NCI-H2029 treated with DMSO at 0.1 percent for 48 hours (cell line): Measurements from ENCODE around the gene THAP10.

Experiments used
- DNase-seq: peaks from one replicate; lab custom pipeline; 2025; lab: John Stamatoyannopoulos, UW

THAP10 gene

DNA sequence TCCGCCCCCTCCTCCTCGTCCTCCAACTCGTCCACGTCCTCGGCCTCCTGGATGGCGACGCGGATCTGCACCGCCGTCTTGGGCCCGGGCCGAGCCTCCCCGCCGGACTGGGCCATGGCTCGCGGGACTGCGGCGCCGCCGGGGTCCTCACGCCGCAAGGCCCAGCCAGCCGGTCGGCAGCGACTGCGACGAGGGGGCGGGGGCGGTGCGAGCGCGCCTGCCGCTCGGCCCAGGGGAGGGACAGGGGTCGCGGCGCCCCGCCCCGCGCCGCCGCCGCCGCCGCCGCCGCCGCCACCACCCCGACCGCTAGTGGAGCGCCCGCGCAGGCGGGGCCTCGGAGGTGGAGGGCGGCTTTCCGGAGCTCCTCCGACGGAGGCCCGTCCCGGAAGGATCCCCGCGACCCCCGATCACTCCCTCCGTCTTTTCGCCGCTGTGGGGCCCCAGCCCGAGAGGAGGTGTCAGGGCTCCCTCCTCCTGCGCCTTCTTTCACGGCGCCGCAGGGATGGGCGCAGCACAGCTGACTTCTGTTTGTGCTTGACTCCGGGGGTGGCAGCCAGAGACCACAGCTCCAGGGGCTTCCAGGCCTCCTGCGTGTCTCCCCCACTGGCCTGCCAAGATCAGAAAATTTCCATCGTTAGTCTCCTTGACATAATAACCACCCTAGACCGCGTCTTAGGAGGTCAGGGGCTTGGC lies 38.1 kb downstream of the THAP10 start, which contains the start of gene LARP6:
LARP6 (minus strand) TSS at position 185 of the 693 bp plus-strand sequence; CDS start at position 116, 69 bp downstream.
- no peak for DNase-seq

DNA sequence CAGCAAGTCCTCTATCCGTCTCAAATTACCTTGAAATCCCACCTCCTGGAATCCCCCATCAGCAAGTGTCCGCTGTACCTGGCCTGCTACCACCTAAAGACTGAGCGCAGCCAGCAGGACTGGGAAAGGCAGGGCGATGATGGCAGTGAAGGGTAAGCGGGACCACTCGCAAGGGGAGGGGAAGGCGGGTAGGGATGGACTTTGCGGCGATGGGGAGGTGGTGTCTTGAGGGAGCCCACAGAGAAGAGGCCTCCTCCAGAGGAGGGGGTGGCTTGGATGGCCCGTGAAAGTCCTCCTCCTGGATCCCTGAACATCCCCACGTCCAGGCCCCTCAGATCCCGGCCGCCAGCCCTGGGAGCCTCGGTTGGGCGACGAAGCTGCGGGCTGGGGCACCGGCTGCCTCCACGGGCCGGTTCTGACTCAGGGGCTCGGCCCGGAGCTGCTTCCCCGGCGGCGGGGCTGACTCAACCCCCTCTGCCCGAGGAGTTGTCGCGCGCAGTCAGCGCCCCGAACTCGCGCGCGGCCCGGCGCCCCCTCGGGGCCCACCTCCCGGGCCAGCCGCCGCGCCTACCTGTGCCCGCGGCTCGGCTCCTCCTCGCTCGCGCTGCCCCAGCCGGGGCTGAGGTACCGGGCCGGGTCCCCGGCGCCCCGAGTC lies 38.8 kb downstream of the THAP10 start:
- no peak for DNase-seq

DNA sequence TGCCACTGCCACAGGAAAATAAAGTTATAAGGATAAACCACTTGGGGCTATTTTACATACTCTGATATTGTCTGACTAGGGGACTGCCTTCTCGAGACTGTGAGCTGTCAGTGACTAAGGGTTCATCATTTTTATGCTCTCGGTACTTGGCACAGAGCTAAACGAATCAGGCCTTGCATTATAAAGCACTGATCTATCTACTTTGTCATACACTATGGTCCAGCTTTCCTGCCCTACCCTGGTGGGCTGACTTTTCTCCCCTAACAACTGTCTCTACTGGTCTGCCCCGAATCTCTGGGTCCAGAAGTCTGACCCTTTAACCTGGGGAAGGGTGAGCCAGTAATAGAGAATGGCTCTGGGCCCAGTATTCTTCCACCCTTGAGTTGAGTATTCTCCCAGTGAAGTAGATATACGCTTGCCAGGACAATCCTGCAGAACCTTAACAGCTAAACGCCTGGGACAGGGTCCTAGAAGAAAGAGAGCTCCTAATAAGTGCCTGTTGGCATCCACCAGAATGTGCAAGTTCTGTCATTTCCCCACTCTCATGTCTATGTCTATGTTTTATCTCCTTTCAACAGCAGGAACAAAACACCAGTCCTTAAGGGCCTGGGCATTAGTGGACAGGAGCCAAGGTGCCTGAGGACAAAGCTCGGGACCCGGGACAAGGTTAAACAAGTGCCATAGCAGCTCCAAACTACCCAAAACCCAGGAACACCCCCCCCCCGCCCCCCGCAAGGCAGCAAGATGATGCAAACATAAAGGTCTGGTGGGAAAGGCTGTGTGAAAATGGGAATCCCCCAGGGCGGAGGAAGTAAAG lies 39.5 kb downstream of the THAP10 start:
- no peak for DNase-seq

DNA sequence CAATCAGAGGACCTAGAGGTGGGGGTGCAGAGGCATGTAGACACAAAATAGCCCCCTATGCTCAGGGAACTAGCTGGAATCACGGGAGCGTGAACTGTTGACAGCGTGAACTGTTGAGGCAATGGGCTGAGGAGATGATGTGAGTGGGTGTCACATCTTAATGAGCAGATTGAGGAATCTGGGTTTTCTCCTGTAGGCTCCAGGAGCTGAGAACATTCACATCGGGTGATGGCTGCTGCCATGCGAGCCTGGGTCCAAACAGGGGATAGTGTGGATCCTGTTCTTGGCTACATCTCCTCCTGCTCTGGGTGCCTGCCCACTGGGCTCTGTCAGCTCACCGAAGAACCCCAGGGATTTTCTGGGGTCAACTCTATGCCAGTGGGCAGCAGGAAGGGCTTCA lies 40.3 kb downstream of the THAP10 start:
- DNase-seq: no peak

DNA sequence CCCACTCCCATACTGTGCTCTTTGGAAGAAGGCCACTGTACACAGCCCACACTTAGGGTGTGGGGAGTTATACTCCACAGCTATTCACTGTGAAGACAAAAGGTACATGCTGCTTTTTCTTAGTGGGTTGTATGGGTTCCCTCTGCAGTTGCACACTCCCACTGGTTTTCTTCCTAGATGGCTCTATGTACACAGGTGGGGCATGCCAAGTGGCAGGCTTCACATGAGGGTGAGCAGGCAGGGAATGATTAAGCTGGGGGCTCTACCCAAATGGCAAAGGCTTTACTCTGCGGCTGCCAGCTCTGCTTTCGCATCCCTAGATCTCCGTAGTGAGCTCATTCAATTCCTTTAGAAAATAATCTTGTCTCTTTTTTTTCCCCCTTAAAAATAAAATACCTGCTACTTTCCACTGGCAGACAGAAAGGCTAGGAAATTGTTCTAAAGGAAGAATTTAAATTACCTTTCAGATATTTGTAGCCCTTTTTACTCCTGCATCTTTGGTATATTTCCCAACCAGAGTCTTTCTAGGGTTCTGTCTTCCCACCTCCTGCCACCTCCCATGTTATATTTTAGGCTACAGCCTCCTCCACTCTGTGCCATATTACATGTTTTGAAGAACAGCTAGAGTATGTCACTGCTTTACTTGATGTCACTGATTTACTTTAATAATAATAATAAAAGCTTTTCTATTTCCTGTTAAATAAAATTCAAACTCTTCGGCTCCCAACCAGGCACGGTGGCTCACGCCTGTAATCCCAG lies 46.5 kb downstream of the THAP10 start:
- DNase-seq: no peak

DNA sequence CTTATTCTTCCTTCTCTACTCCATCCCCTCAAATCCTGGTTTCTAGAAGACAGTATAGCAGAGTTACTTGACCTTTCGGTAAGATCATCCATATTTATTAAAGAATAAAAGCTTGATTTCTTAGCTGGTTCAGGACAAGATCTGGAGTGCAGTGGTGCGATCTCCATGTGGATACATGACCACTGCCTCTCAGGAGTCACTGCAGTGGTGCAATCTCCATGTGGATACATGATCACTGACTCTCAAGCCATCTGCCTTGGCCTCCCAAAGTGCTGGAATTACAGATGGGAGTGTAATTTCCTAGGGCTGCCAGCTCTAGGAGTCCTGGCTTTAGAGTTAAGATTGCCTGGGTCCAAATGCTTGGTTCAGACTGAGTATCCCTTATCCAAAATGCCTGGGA lies 54.8 kb downstream of the THAP10 start:
- DNase-seq: no peak

DNA sequence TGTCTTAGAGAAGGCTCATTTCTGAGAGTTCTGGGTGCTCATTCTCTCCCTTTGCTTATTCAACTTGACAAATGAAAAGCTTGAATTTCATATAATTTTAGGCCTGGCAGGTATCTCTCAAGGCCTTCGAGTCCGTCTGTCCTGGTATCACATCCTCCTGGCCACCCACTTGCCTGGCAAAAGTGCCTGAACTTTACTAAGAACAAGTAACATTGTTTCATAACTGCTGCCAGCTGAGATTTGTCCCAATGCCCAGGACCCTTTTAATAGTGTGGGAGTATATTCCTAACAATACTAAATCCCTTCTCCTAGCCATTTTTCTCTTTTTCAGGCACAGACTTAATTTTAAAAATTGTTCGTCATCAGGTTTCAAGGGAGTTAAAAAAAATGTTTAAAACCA lies 56.4 kb downstream of the THAP10 start:
- no peak for DNase-seq

DNA sequence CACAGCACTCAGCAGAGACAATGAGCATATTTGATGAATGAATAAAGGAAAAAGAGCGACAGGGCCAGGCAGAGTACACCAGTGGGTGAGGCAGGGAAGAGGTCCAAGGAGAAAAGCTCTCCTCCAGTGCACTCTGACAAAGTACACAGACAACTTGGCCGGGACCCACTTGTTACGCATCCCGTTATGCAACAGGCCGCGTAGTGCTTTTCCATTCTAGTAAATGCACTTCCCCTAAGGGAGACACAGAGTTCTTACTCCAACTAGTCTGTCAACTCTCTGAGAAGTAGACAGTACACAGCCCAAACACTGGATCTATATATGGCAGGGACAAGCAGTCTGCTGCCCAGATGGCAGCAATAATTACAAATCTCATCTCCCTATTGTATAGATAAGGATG lies 56.8 kb downstream of the THAP10 start:
- no peak for DNase-seq

DNA sequence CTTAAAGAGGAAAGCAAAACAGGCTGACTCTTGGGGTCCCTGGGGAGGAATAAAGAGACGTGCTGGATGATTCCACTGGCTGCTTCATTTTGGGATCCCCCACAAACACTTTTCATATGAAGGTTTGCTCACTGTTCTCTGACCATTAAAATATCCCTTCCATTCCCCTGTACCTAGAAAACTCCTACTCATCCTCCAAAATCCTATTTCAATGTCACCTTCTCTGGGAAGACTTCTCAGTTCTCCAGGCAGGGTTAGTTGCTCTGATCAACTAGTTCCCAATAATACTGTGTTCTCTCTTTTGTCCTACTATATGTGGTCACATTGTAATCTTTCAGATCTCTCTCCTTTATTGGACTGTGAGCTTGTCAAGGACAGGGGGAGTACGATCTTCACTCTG lies 57.2 kb downstream of the THAP10 start:
- DNase-seq: no peak

DNA sequence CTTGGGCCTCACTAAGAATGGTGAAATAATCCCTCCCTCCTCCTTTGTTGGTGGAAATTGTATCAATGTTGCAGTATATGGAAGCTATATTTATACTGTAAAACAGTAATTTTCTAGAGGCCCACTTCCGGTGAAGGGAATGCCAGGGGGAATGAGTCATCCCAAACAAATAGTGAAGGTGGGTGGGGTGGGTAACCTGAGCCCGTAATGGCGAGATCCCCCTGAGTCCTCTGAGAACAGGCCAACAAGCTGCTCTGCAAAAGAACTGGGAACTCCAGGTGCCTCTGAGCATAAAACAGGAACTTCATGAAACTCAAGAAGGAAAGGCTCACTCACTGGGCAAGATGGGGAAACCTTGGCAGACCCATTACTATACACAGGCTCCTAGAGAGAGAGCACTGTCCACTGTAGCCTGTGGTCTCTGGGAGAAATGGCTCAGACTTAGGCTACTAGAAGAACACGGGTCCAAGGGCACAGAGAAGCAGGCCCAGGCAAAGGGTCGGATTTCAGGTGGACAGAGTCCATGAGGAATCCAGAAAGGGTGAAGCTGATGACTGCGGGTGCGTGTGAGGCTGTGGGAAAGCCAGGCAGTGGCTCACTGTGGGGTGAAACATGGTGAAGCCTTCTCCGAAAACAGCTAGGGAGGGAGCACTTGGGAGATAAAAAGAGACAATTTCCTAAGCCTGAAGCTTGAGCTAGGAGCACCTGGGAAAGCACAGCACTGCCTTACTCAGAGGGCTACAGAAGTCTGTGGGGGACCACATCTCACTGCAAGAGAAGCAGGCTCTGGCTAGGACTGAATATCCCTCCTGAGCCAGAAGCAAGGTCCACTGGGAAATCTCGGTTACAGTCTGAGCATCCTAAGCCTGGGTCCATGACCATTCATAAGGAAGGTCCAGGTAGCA lies 58.1 kb downstream of the THAP10 start:
- peak; percentile 24 for DNase-seq

DNA sequence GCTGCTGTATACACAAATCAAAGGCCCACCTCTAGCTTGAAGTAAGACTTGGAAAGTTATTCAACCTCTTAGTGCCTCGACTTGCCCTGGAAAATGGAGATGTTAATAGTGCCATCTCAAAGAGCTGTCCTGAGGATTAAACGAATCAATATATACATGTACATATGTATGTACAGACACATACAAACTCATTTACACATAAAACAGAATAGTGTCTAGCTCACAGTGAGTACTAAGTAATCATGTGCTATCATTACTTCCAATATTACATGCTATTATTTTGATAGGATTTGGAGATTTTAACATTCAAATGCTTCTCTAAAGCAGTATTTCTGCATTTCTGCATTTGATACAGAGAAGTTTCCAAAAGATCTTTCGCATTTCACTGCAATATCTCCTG lies 58.8 kb downstream of the THAP10 start:
- DNase-seq: no peak

DNA sequence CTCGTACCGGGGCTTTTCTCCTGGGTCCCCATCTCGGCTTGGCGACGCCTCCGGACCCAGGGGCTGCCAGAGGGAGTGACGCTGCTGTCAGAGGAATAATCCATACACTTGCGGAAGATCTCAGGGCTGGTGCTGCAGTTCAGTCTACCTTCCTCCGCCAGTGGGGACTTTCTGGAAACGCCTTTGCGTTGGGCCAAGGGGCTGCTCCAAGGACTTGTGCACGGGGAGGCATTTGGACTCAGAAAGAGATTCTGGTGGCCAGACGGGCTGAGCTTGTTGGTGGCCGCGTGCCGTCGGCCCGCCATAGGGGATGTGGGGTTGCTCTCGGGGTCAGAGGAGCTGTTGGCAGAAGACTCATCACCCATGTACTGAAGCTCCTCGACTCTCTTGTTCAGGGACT lies 60.1 kb downstream of the THAP10 start:
- no peak for DNase-seq
